IMR-90 (cell line): Measurements from ENCODE around the gene KYNU. TPM values are rescaled to one million over a fixed set of nuclear protein-coding genes. Genes with fewer than 3 reads are reported as not detected.
A peak's percentile ranks its signal among the peaks of the same experiment; 100 is the strongest.

Source experiments
- ATAC-seq: fragments of 200-7000 bp; cut with Tn5 transposase; 2 replicates; pipeline ENCODE4 v1.9.1; 2020; ENCODE audit warnings: low read depth, mild to moderate bottlenecking, moderate library complexity
- BruUV-seq: library from RNA; stranded (reverse); fragments of 400-500 nt; replicated peaks from 2 replicates; lab custom pipeline; 2021; lab: Mats Ljungman, UMichigan
- CTCF ChIA-PET: fragments of 300-600 bp; formaldehyde crosslinking; extraction: SDS; loops from one replicate; lab custom pipeline; 2021; ENCODE audit warnings: antibody characterized with exemption; lab: Yijun Ruan, JAX
- POLR2A ChIA-PET: fragments of 300-600 bp; sonication (Branson Sonifier 250); formaldehyde crosslinking; loops from one replicate; lab custom pipeline; 2022; ENCODE audit warnings: antibody characterized with exemption; ENCODE audit not compliant: unreplicated experiment; lab: Charles Lee
- DNase-seq: peaks from one replicate; pipeline ENCODE4 v3.0.0; 2013
- H2AFZ ChIP-seq: replicated peaks from 2 replicates; pipeline ENCODE3; 2013; ENCODE audit warnings: low read length, mild to moderate bottlenecking; ENCODE audit not compliant: poor library complexity
- H2AK5ac ChIP-seq: 2 replicates; pipeline ENCODE4 v1.6.1; 2013; ENCODE audit warnings: low read depth, low read length, inconsistent platforms
- H2AK9ac ChIP-seq: replicated peaks from 2 replicates; pipeline ENCODE3; 2013; ENCODE audit warnings: mild to moderate bottlenecking, low read depth, low read length, moderate library complexity; ENCODE audit not compliant: poor library complexity
- H2BK120ac ChIP-seq: 2 replicates; pipeline ENCODE4 v1.6.1; 2013; ENCODE audit warnings: low read depth, low read length, inconsistent platforms
- H2BK15ac ChIP-seq: 3 replicates; pipeline ENCODE4 v1.6.1; 2013; ENCODE audit warnings: low read depth, low read length, inconsistent platforms
- H2BK20ac ChIP-seq: 2 replicates; pipeline ENCODE4 v1.6.1; 2013; ENCODE audit warnings: low read depth, mild to moderate bottlenecking, inconsistent platforms, low read length, moderate library complexity
- H2BK5ac ChIP-seq: 2 replicates; pipeline ENCODE4 v1.6.1; 2013; ENCODE audit warnings: mild to moderate bottlenecking, low read depth, low read length, inconsistent platforms; ENCODE audit not compliant: poor library complexity, severe bottlenecking
- H3K14ac ChIP-seq: replicated peaks from 2 replicates; pipeline ENCODE4 v1.6.1; 2013; ENCODE audit warnings: low read depth, low read length, inconsistent platforms
- H3K18ac ChIP-seq: 2 replicates; pipeline ENCODE4 v1.6.1; 2013; ENCODE audit warnings: low read depth, low read length, control low read depth
- H3K23ac ChIP-seq: 2 replicates; pipeline ENCODE4 v1.6.1; 2013; ENCODE audit warnings: low read depth, low read length, inconsistent platforms
- H3K27ac ChIP-seq: 2 replicates; pipeline ENCODE4 v1.5.1; 2013; ENCODE audit warnings: mild to moderate bottlenecking, control low read depth, low read length; ENCODE audit not compliant: insufficient read depth
- H3K27me3 ChIP-seq: 2 replicates; pipeline ENCODE4 v1.6.1; 2013; ENCODE audit warnings: low read length; ENCODE audit not compliant: control insufficient read depth, insufficient read depth
- H3K36me3 ChIP-seq: 2 replicates; pipeline ENCODE4 v1.6.1; 2013; ENCODE audit warnings: low read length, mixed read lengths; ENCODE audit not compliant: control insufficient read depth, insufficient read depth
- H3K4ac ChIP-seq: 2 replicates; pipeline ENCODE4 v1.6.1; 2013; ENCODE audit warnings: low read depth, low read length, inconsistent platforms
- H3K4me1 ChIP-seq: 2 replicates; pipeline ENCODE4 v1.6.1; 2013; ENCODE audit warnings: low read length, mixed read lengths; ENCODE audit not compliant: control insufficient read depth, insufficient read depth
- H3K4me2 ChIP-seq: 2 replicates; pipeline ENCODE4 v1.6.1; 2013; ENCODE audit warnings: low read depth, mild to moderate bottlenecking, control low read depth, low read length, moderate library complexity
- H3K4me3 ChIP-seq: 2 replicates; pipeline ENCODE4 v1.5.1; 2013; ENCODE audit warnings: low read depth, mild to moderate bottlenecking, control low read depth, low read length, moderate library complexity; ENCODE audit not compliant: insufficient read depth
- H3K56ac ChIP-seq: 2 replicates; pipeline ENCODE4 v1.6.1; 2013; ENCODE audit warnings: low read length, inconsistent platforms; ENCODE audit not compliant: insufficient read depth; ENCODE audit errors: extremely low read depth
- H3K79me1 ChIP-seq, 2 experiments: 2 replicates each; pipeline ENCODE4 v1.6.1; 2013; ENCODE audit warnings: low read length in 2 of 2, inconsistent platforms in 1 of 2, low read depth in 1 of 2
- H3K9ac ChIP-seq: 2 replicates; pipeline ENCODE4 v1.6.1; 2013; ENCODE audit warnings: low read depth, low read length, control low read depth
- H3K9me1 ChIP-seq: 2 replicates; pipeline ENCODE4 v1.6.1; 2013; ENCODE audit warnings: low read length, inconsistent platforms; ENCODE audit not compliant: insufficient read depth
- H3K9me3 ChIP-seq: 2 replicates; pipeline ENCODE4 v1.6.1; 2013; ENCODE audit warnings: low read length; ENCODE audit not compliant: control insufficient read depth, insufficient read depth
- H4K20me1 ChIP-seq: 2 replicates; pipeline ENCODE4 v1.6.1; 2013; ENCODE audit warnings: low read length, inconsistent platforms; ENCODE audit not compliant: insufficient read depth
- H4K5ac ChIP-seq: 2 replicates; pipeline ENCODE4 v1.6.1; 2013; ENCODE audit warnings: mild to moderate bottlenecking, low read depth, low read length, control low read depth
- H4K8ac ChIP-seq, 2 experiments: 2 replicates each; pipeline ENCODE4 v1.6.1; 2013; ENCODE audit warnings: low read depth in 2 of 2, low read length in 2 of 2, control low read depth in 1 of 2, inconsistent platforms in 1 of 2
- H4K91ac ChIP-seq: 2 replicates; pipeline ENCODE4 v1.6.1; 2013; ENCODE audit warnings: low read depth, low read length, inconsistent platforms; ENCODE audit not compliant: insufficient read depth
- CEBPB ChIP-seq: IDR thresholded peaks from 2 replicates; pipeline ENCODE4 v1.6.1; 2012; ENCODE audit warnings: low read depth, low read length, improper control_type of control experiment
- SMC3 ChIP-seq: fragments of 150-350 bp; IDR thresholded peaks from 2 replicates; pipeline ENCODE4 v1.6.1; 2016; ENCODE audit warnings: low read depth, mild to moderate bottlenecking, antibody characterized with exemption, low read length, moderate library complexity
- WGBS, 2 experiments: methylation state at CpG; one replicate each; pipeline versions ENCODE4 v1.1.5 to v1.1.7; 2013; ENCODE audit warnings: missing lambda C conversion rate in 2 of 2; ENCODE audit not compliant: insufficient read length in 1 of 2; ENCODE audit errors: extremely low coverage in 2 of 2; 5-methylcytosine and 5-hydroxymethylcytosine counted together
- dilution Hi-C: fragments of 300-500 bp; cut with HindIII; formaldehyde crosslinking; loops from one replicate; pipeline ENCODE4 v1.14.3; 2018; ENCODE audit warnings: low sequenced_read_pairs; ENCODE audit not compliant: unreplicated experiment
- in situ Hi-C: fragments of 300-500 bp; cut with MboI; formaldehyde crosslinking; loops from 3 replicates; pipeline ENCODE4 v1.14.3; 2019; ENCODE audit warnings: low sequenced_read_pairs, inconsistent platforms, mixed read lengths
- intact Hi-C: fragments of 100-400 bp; cut with micrococcal nuclease; formaldehyde crosslinking; loops from 2 replicates; pipeline ENCODE4 v1.10.0; 2022
- polyA plus RNA-seq, 3 experiments: library from polyadenylated mRNA; depleted of rRNA; stranded (reverse); fragments of >200 nt; gene quantifications; 2 replicates each; pipeline ENCODE4 v1.2.3, GENCODE V29; 2012; ENCODE audit warnings: low replicate concordance in 1 of 3
- total RNA-seq: library from RNA; depleted of rRNA; stranded (reverse); fragments of >200 nt; gene quantifications from 2 replicates; pipeline ENCODE4 v1.2.3, GENCODE V29; 2012

KYNU gene
- total and polyA plus RNA-seq, 2 of the 4 experiments (the other 2 are of a cell fraction): 0.75 to 2.9 TPM

- Histone ChIP-seq H2BK120ac (no peak overlapping the region), H3K14ac (no peak overlapping the region), H2BK5ac (peak overlapping the region; percentile 60), H3K9ac (no peak overlapping the region), H2AK5ac (no peak overlapping the region), H4K20me1 (no peaks in the 10 kb centered on the region), H3K9me3 (no peaks in the 10 kb centered on the region), H3K18ac (peak overlapping the region; percentile 65; the same call in 1 of the 2 replicates), H3K56ac (no peak overlapping the region), H3K9me1 (no peaks in the 10 kb centered on the region), H4K91ac (no peak overlapping the region), H3K4me2 (peak overlapping the region; percentile 61; the same call in 1 of the 2 replicates), H3K27ac (peak overlapping the region; percentile 9; the same call in 1 of the 2 replicates), H2AK9ac (no peak overlapping the region), H3K36me3 (no peaks in the 10 kb centered on the region), H2AFZ (no peak overlapping the region), H4K8ac (peak overlapping the region in 1 of 2 experiments; percentile 29; a peak in 2 of 4 replicates), H2BK20ac (no peak overlapping the region), H3K27me3 (peaks cover 3% of the 10 kb centered on the region), H3K4ac (no peak overlapping the region), H3K79me1 (no peaks in the 10 kb centered on the region), H3K23ac (no peak overlapping the region), H2BK15ac (0 out of 3 replicates have a peak overlapping the region, but pooled peaks have one; percentile 12), H4K5ac (peak overlapping the region; percentile 53), H3K4me1 (peaks cover 2% of the 10 kb centered on the region), H3K4me3 (no peak overlapping the region)
- BruUV-seq: no TSS peak
- ATAC-seq (peak; percentile 72), DNase-seq (peak; percentile 46)
- TF ChIP-seq SMC3 (no peak), CEBPB (peak; percentile 87)
- dilution Hi-C loops: no loop called here
- intact Hi-C loops: no loop called here
- ChIA-PET CTCF (interaction anchor here (0.6 to 0.8 kb wide), 3 partner anchors 9 to 59 kb away, joined by 3 to 5 read pairs (median 4); no protein-coding TSS in a partner anchor), POLR2A (no interaction called here)
- in situ Hi-C loops: no loop called here
- WGBS, 2 experiments: no CpG with 5 or more reads among the region's 5 CpGs
These were observed 20.0 kb upstream of the KYNU start for GRCh38 chr2:142857256-142858164.
